22Rv1 (cell line): ENCODE measurements around the gene RPLP2.

Experiments used
- ZFX ChIP-seq: fragments of 450-650 bp; IDR thresholded peaks from 2 replicates; pipeline ENCODE4 v1.6.1; 2017; ENCODE audit warnings: antibody characterized with exemption, borderline replicate concordance
- TF ChIP-seq, protein P1 (sequence below): fragments of 450-650 bp; IDR thresholded peaks from 2 replicates; pipeline ENCODE4 v1.5.1; 2017; ENCODE audit warnings: mild to moderate bottlenecking

DNA sequence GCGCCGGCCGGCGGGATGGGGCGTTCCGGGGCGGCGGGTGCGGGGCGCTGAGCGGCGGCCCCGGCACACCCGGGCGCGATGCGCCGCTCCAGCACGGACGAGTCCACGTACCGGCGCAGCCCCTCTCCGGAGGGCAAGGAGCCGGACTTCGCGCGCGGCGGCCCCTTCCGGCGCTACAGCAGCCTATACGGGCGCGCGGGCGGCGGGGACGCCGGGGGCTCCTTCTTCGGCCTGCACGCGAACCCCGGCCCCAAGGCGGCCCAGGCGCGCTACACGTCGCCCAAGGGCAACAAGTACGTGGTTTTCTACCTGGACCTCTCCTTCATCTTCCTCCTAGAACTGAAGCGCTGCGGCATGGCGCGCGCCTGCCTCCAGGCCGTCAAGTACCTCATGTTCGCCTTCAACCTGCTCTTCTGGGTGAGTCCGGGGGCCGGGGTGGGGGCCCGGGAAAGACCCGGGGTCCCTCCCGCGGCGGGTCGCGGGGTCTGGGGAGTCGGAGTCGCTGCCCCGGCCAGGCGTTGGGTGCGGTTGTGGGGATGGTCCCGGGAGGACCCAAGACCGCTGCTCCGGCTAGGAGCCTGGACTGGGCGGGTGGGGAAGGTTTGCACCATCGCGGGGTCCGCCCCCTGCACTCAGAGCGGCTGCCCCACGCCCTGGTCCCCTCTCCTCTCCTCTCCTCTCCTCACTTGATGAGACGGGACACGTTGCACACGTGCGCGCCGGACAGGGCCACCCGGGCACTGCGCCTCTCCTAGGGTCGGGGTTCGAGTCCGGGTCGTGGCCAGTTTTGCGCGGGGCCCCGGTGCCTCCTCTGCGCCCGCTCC, 40.4 kb downstream of the RPLP2 start:
- TF ChIP-seq, protein P1, sequence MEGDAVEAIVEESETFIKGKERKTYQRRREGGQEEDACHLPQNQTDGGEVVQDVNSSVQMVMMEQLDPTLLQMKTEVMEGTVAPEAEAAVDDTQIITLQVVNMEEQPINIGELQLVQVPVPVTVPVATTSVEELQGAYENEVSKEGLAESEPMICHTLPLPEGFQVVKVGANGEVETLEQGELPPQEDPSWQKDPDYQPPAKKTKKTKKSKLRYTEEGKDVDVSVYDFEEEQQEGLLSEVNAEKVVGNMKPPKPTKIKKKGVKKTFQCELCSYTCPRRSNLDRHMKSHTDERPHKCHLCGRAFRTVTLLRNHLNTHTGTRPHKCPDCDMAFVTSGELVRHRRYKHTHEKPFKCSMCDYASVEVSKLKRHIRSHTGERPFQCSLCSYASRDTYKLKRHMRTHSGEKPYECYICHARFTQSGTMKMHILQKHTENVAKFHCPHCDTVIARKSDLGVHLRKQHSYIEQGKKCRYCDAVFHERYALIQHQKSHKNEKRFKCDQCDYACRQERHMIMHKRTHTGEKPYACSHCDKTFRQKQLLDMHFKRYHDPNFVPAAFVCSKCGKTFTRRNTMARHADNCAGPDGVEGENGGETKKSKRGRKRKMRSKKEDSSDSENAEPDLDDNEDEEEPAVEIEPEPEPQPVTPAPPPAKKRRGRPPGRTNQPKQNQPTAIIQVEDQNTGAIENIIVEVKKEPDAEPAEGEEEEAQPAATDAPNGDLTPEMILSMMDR: no peak
- no peak for TF ChIP-seq ZFX
